ENCODE results near the gene NPAS3.

NPAS3 gene

DNA sequence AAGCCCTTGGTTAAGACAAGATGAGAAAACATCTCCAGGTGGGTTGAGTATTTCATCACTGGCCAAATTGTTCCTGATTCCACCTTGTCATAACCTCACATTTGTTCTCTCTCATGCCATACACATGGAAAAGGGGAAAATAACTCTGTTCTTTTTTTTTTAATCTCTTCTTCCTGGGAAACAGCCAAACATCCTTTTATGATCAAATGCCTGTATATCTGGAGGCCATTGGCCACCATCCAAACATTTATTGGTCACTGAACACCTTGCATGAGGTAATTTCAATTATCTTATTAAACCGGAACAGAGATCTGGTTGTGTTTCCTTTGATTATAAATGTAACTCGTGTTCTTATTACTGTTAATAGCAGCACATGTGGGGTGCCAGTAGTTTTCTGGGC lies 469.6 kb downstream of the NPAS3 start:
- TF ChIP-seq, protein P1, sequence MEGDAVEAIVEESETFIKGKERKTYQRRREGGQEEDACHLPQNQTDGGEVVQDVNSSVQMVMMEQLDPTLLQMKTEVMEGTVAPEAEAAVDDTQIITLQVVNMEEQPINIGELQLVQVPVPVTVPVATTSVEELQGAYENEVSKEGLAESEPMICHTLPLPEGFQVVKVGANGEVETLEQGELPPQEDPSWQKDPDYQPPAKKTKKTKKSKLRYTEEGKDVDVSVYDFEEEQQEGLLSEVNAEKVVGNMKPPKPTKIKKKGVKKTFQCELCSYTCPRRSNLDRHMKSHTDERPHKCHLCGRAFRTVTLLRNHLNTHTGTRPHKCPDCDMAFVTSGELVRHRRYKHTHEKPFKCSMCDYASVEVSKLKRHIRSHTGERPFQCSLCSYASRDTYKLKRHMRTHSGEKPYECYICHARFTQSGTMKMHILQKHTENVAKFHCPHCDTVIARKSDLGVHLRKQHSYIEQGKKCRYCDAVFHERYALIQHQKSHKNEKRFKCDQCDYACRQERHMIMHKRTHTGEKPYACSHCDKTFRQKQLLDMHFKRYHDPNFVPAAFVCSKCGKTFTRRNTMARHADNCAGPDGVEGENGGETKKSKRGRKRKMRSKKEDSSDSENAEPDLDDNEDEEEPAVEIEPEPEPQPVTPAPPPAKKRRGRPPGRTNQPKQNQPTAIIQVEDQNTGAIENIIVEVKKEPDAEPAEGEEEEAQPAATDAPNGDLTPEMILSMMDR (IDR thresholded peaks at IDR 0.05; ENCODE audit: low read depth, low read length, missing control alignments), result no peak
- H3K4me3 ChIP-seq (ENCODE audit: low read depth, low read length), result no peak overlapping the region
- DNase-seq (ENCODE audit: low read depth), result no peak

DNA sequence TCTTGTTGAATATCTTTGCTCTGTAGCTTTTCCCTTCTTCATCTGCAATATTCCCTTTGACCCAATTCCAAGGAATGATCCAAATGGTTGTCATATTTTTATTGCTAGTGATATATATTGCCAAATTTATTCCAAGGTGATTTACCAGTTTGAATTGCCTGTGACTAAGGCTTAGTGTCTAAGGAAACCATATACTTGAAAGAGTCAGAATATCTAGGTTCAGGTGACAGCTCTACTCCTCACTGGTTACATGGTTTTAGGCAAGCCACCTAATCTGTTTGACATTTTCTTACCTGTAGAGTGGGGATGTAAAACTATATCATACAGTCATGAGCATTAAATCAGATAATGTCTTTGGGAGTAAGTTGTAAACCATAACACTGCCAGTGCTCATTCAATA lies 473.8 kb downstream of the NPAS3 start:
- H3K4me3 ChIP-seq (ENCODE audit: low read depth, low read length), result no peak overlapping the region
- TF ChIP-seq, protein P1 (IDR thresholded peaks at IDR 0.05; ENCODE audit: low read depth, low read length, missing control alignments), result no peak
- no peak for DNase-seq (ENCODE audit: low read depth)

DNA sequence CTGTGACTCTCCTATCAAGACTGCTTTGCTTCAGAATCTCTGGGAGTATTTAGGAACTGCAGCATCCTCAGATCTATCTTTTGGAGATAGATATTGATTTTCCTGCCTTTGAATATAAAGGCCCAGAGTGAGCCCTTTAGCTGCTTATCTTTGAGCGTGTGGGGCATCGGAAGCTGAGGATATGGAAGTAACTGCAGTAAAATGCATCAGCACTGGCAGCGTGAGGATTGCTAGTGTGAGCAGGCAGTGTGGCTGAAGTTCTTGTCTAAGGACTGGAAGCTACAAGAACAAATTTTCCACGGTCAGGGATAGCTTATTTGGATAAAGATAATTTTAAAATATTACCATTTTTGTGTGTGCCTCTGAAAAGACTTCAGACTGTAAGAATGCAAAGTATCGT lies 474.7 kb downstream of the NPAS3 start:
- H3K4me3 ChIP-seq (ENCODE audit: low read depth, low read length), result no peak overlapping the region
- no peak for DNase-seq (ENCODE audit: low read depth)
- TF ChIP-seq, protein P1 (IDR thresholded peaks at IDR 0.05; ENCODE audit: low read depth, low read length, missing control alignments), result no peak

DNA sequence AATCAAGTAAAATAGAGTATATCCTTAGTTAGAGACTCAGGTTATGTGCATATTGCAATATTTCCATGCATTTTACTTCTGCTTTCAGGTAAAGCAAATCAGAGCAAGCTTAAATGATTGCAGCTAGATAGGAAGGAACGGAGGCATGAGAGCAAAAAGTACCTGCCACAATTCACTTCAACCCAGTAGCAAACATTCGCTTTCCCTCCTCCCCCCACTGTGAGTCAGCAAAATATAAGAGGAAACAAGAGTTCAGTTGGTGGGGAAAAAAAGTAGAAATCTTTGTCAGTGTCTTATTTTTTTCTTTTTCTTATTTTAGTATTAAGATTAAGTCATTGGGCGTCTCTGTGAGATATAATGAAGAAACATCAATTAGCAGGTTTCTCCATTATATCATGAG lies 475.4 kb downstream of the NPAS3 start:
- H3K4me3 ChIP-seq (ENCODE audit: low read depth, low read length), result no peak overlapping the region
- TF ChIP-seq, protein P1 (IDR thresholded peaks at IDR 0.05; ENCODE audit: low read depth, low read length, missing control alignments), result no peak
- no peak for DNase-seq (ENCODE audit: low read depth)

DNA sequence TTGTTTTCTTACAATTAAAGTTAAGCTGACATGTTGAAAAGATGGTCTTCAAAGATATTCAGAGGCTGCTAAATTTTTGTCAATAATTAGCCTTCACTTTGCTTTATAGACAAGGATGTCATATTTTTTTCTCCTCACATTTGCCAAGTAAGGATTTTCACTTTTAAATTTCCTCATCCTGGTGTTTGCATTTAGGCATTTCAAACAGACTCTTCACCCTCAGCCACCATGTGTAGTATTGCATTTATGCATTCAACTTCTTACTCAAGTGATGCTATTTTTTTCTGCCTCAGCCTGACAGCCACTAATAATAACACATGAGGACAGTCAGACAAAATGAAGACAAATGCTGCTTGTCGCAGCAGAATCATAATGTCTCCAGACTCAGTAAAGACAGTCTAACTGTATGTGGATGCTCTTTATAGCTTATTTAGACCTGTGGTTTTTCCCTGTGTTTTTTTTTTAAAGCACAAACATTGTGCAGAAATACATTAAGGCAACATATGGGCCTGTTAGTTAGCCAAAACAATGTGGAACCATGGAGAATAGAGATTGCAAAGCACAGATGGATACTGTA lies 481.5 kb downstream of the NPAS3 start:
- no peak for DNase-seq (ENCODE audit: low read depth)
- no peak overlapping the region for H3K4me3 ChIP-seq (ENCODE audit: low read depth, low read length)
- TF ChIP-seq, protein P1 (IDR thresholded peaks at IDR 0.05; ENCODE audit: low read depth, low read length, missing control alignments), result no peak

DNA sequence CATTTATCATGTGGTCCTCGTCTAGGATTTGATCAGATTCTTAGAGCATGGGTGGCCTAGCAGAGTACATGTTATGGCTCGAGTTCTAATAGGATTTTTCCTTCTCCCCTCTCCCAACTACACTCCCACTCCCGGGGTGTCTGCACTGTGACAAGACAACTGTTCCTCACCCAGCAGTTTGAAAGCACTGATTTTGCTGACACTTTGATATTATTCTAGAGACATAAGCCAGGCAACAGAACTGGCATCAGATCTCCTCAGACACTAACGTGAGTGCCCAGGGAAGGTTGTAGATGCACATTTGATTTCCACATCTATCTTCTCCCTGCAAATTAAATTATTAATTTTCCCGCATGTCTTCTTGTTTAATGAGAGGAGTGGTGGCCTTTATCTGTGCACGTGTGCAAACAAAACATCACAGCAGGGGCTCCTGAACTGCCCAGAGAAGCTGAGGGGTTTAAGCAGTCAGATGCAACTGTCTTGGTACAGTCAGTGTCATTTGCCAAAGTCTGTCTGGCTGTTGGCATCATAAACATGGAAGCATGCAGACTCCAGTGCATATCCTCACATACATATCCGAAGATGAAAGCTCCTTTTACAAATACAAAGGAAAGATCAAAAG lies 491.8 kb downstream of the NPAS3 start:
- DNase-seq (ENCODE audit: low read depth), result no peak
- no peak overlapping the region for H3K4me3 ChIP-seq (ENCODE audit: low read depth, low read length)

More for the DNA sequence above, 491.8 kb downstream of the NPAS3 start:
- TF ChIP-seq, protein P1 (IDR thresholded peaks at IDR 0.05; ENCODE audit: low read depth, low read length, missing control alignments), result no peak
